GM23338 (cell line): ENCODE data around the gene TOR1AIP1. TPM values are rescaled to one million over a fixed set of nuclear protein-coding genes. Genes with fewer than 3 reads are reported as not detected.

Source experiments
- ATAC-seq: fragments of 200-7000 bp; cut with Tn5 transposase; 3 replicates; pipeline ENCODE4 v1.9.1; 2020
- DNase-seq: peaks from one replicate; pipeline ENCODE4 v3.0.0-alpha.2; 2015; ENCODE audit warnings: low spot score
- H2AFZ ChIP-seq: fragments of 200-600 bp; sonication (generic); 2 replicates; pipeline ENCODE4 v1.8.0; 2016; ENCODE audit warnings: antibody characterized with exemption, mild to moderate bottlenecking, moderate library complexity
- H3F3A ChIP-seq: fragments of 200-600 bp; sonication (generic); replicated peaks from 2 replicates; pipeline ENCODE4 v1.8.0; 2017; ENCODE audit warnings: antibody characterized with exemption, mixed run types, low read depth
- H3K27ac ChIP-seq: fragments of 200-600 bp; sonication (generic); 2 replicates; pipeline ENCODE4 v1.6.1; 2016; ENCODE audit warnings: low read depth
- H3K27me3 ChIP-seq: fragments of 200-600 bp; sonication (generic); 2 replicates; pipeline ENCODE4 v1.8.0; 2016; ENCODE audit warnings: mild to moderate bottlenecking, mixed run types, moderate library complexity; ENCODE audit not compliant: insufficient read depth
- H3K36me3 ChIP-seq: fragments of 200-600 bp; sonication (generic); 2 replicates; pipeline ENCODE4 v1.8.0; 2016; ENCODE audit warnings: mild to moderate bottlenecking; ENCODE audit not compliant: insufficient read depth
- H3K4me1 ChIP-seq: fragments of 200-600 bp; sonication (generic); 2 replicates; pipeline ENCODE4 v1.8.0; 2016; ENCODE audit warnings: mild to moderate bottlenecking, moderate library complexity; ENCODE audit not compliant: insufficient read depth
- H3K4me2 ChIP-seq: fragments of 200-600 bp; sonication (generic); 2 replicates; pipeline ENCODE4 v1.7.1; 2017; ENCODE audit warnings: mixed run types
- H3K4me3 ChIP-seq: fragments of 200-600 bp; sonication (generic); 2 replicates; pipeline ENCODE4 v1.6.1; 2016; ENCODE audit warnings: mixed run types
- H3K79me2 ChIP-seq: fragments of 200-600 bp; sonication (generic); replicated peaks from 2 replicates; pipeline ENCODE4 v1.8.0; 2017; ENCODE audit warnings: mild to moderate bottlenecking; ENCODE audit not compliant: insufficient read depth
- H3K9me2 ChIP-seq: fragments of 200-600 bp; sonication (generic); 2 replicates; pipeline ENCODE4 v1.8.0; 2017; ENCODE audit not compliant: insufficient read depth
- H4K20me1 ChIP-seq: fragments of 200-600 bp; sonication (generic); replicated peaks from 2 replicates; pipeline ENCODE4 v1.8.0; 2017; ENCODE audit warnings: mild to moderate bottlenecking; ENCODE audit not compliant: insufficient read depth
- H3K27ac Mint-ChIP-seq: 2 replicates; pipeline ENCODE4 v1.8.0; 2020; ENCODE audit warnings: inconsistent platforms, mild to moderate bottlenecking, moderate library complexity, mixed read lengths
- H3K27me3 Mint-ChIP-seq: 3 replicates; pipeline ENCODE4 v1.8.0; 2022; ENCODE audit warnings: low read depth, mild to moderate bottlenecking, moderate library complexity, mixed read lengths, inconsistent platforms; ENCODE audit not compliant: insufficient read depth, poor library complexity
- H3K36me3 Mint-ChIP-seq: 3 replicates; pipeline ENCODE4 v1.8.0; 2021; ENCODE audit warnings: low read depth, mild to moderate bottlenecking, inconsistent platforms, moderate library complexity, mixed read lengths
- H3K4me1 Mint-ChIP-seq: 3 replicates; pipeline ENCODE4 v1.8.0; 2020; ENCODE audit warnings: mild to moderate bottlenecking, inconsistent platforms, mixed read lengths
- H3K4me3 Mint-ChIP-seq: 3 replicates; pipeline ENCODE4 v1.8.0; 2021; ENCODE audit warnings: moderate library complexity, mild to moderate bottlenecking, inconsistent platforms, mixed read lengths
- H3K9me3 Mint-ChIP-seq: 3 replicates; pipeline ENCODE4 v1.8.0; 2020; ENCODE audit warnings: moderate library complexity, mild to moderate bottlenecking, inconsistent platforms, mixed read lengths
- CREB1 ChIP-seq: fragments of 250-450 bp; sonication (Bioruptor Pico); IDR thresholded peaks from 2 replicates; pipeline ENCODE4 v1.5.0; 2020; ENCODE audit warnings: low read depth, mild to moderate bottlenecking, moderate library complexity
- CTCF ChIP-seq, 2 experiments: fragments of 200-600 bp in 1 of 2; sonication (generic) in 1 of 2; conservative IDR thresholded peaks; 2 replicates each; pipeline versions ENCODE4 v1.5.1 to v1.6.1; 2016 to 2017; ENCODE audit warnings: antibody characterized with exemption in 2 of 2, low read depth in 2 of 2, mild to moderate bottlenecking in 2 of 2, moderate library complexity in 1 of 2
- ETS1 ChIP-seq: IDR thresholded peaks from 2 replicates; pipeline ENCODE4 v1.6.1; 2016; ENCODE audit warnings: antibody characterized with exemption
- EZH2 ChIP-seq: fragments of 200-600 bp; sonication (generic); IDR thresholded peaks from one replicate; pipeline ENCODE4 v1.8.0; 2017; ENCODE audit warnings: antibody characterized with exemption, mild to moderate bottlenecking, low read depth; ENCODE audit not compliant: unreplicated experiment
- EZH2phosphoT487 ChIP-seq: fragments of 200-600 bp; sonication (generic); IDR thresholded peaks from one replicate; pipeline ENCODE4 v1.8.1; 2018; ENCODE audit warnings: antibody characterized with exemption; ENCODE audit not compliant: unreplicated experiment
- JUNB ChIP-seq: IDR thresholded peaks from one replicate; pipeline ENCODE4 v1.6.1; 2016; ENCODE audit warnings: antibody characterized with exemption; ENCODE audit not compliant: unreplicated experiment
- NANOG ChIP-seq: IDR thresholded peaks from 2 replicates; pipeline ENCODE4 v1.6.1; 2016; ENCODE audit warnings: antibody characterized with exemption, borderline replicate concordance
- POLR2AphosphoS5 ChIP-seq: IDR thresholded peaks from 2 replicates; pipeline ENCODE4 v1.6.1; 2016; ENCODE audit warnings: antibody characterized with exemption, low read depth
- REST ChIP-seq: IDR thresholded peaks from one replicate; pipeline ENCODE4 v1.6.1; 2018; ENCODE audit warnings: antibody characterized with exemption; ENCODE audit not compliant: unreplicated experiment
- STAT1 ChIP-seq: IDR thresholded peaks from one replicate; pipeline ENCODE4 v1.6.1; 2016; ENCODE audit warnings: antibody characterized with exemption; ENCODE audit not compliant: unreplicated experiment
- ZNF114 ChIP-seq: fragments of 250-450 bp; sonication (Bioruptor Pico); IDR thresholded peaks from 2 replicates; pipeline ENCODE4 v1.5.0; 2020; ENCODE audit warnings: mild to moderate bottlenecking, moderate library complexity
- ZNF331 ChIP-seq: fragments of 250-450 bp; sonication (Bioruptor Pico); IDR thresholded peaks from 2 replicates; pipeline ENCODE4 v1.5.0; 2020; ENCODE audit warnings: low read depth, mild to moderate bottlenecking, moderate library complexity
- polyA plus RNA-seq: library from polyadenylated mRNA; unstranded; fragments of >200 nt; fragmentation: Nextera tagmentation; extraction: Ambion mirVana; gene quantifications from 2 replicates; pipeline ENCODE4 v1.2.1, GENCODE V29; 2016
- total RNA-seq: library from RNA; depleted of rRNA; stranded (reverse); fragments of >200 nt; shearing (Covaris generic); gene quantifications from 2 replicates; pipeline ENCODE4 v1.2.3, GENCODE V29; 2014

Gene TOR1AIP1
- total and polyA plus RNA-seq, 2 experiments from 2014 or later, result 16.9 to 20.6 TPM

GRCh38 chr1:179860652-179861051 lies 21.4 kb upstream of the TOR1AIP1 start:
- peaks cover 7% of the 10 kb centered on the region for H3K79me2 ChIP-seq
- peaks cover 5% of the 10 kb centered on the region; the same call in 1 of the 2 replicates for H4K20me1 ChIP-seq
- Mint-ChIP-seq H3K27ac (no peak overlapping the region), H3K4me3 (no peak overlapping the region), H3K36me3 (peaks cover 24% of the 10 kb centered on the region), H3K4me1 (peaks cover 6% of the 10 kb centered on the region), H3K27me3 (no peaks in the 10 kb centered on the region), H3K9me3 (no peaks in the 10 kb centered on the region)
- H3K9me2 ChIP-seq, result no peaks in the 10 kb centered on the region
- H3K4me2 ChIP-seq, result no peak overlapping the region
- no peak for TF ChIP-seq CREB1 (CRISPR knock-in tag)
- no peak for TF ChIP-seq NANOG
- no peak overlapping the region for H3K27ac ChIP-seq
- H3K27me3 ChIP-seq, result no peaks in the 10 kb centered on the region
- ATAC-seq (no peak), DNase-seq (no peak)
- no peak overlapping the region for H2AFZ ChIP-seq
- no peak overlapping the region for H3K4me3 ChIP-seq
- H3F3A ChIP-seq, result no peaks in the 10 kb centered on the region
- no peaks in the 10 kb centered on the region for H3K4me1 ChIP-seq
- H3K36me3 ChIP-seq, result peaks cover 24% of the 10 kb centered on the region

- Histone ChIP-seq H4K20me1 (0 out of 2 replicates have a peak, but pooled peaks cover 15% of the 10 kb centered on the region), H3K27ac (no peak overlapping the region), H3K36me3 (peaks cover 32% of the 10 kb centered on the region), H3K4me3 (no peak overlapping the region), H3K27me3 (no peaks in the 10 kb centered on the region), H2AFZ (no peak overlapping the region), H3K9me2 (no peaks in the 10 kb centered on the region), H3K4me1 (no peaks in the 10 kb centered on the region), H3F3A (0 out of 2 replicates have a peak, but pooled peaks cover 3% of the 10 kb centered on the region), H3K79me2 (peaks cover 40% of the 10 kb centered on the region), H3K4me2 (no peak overlapping the region)
- TF ChIP-seq REST, result no peak
- TF ChIP-seq ETS1, result no peak
- TF ChIP-seq JUNB, result no peak
- TF ChIP-seq CTCF (conservative IDR thresholded peaks at IDR 0.05; ENCODE audit: low read depth in 2 of 2), result no peak
- no peak for TF ChIP-seq STAT1
- no peak for TF ChIP-seq ZNF331 (CRISPR knock-in tag)
- TF ChIP-seq ZNF114 (CRISPR knock-in tag), result no peak
- TF ChIP-seq EZH2, result no peak
- no peak for TF ChIP-seq NANOG
- no peak for TF ChIP-seq CREB1 (CRISPR knock-in tag)
- no peak for TF ChIP-seq POLR2AphosphoS5
- no peak for TF ChIP-seq EZH2phosphoT487
- H3K36me3 Mint-ChIP-seq, result peaks cover 39% of the 10 kb centered on the region
- no peak overlapping the region for H3K27ac Mint-ChIP-seq
- no peak overlapping the region for H3K4me3 Mint-ChIP-seq
- peaks cover 6% of the 10 kb centered on the region; the same call in 2 of the 3 replicates for H3K4me1 Mint-ChIP-seq
- ATAC-seq, result no peak
- no peak for DNase-seq
- peaks cover 6% of the 10 kb centered on the region for H3K27me3 Mint-ChIP-seq
- H3K9me3 Mint-ChIP-seq, result no peaks in the 10 kb centered on the region
Observed at GRCh38 chr1:179865377-179865776, 16.7 kb upstream of the TOR1AIP1 start.
